ENCODE results near the gene ZYX. TPM values are rescaled to one million over a fixed set of nuclear protein-coding genes. Genes with fewer than 3 reads are reported as not detected.

Gene ZYX
- total RNA-seq, 1 experiment from 2014 or later = 148 TPM

Small RNA genes lying within 50 kb of the gene (small RNA-seq; reads per million reads assigned to genes)
- 0.29 reads per million for gene MIR6892

Other genes with a start within 250 kb of the ZYX start
- not detected in 2 replicates for gene PIP, start 249.3 kb upstream of the ZYX start, total RNA-seq (2014; rRNA removed; shearing (Covaris generic))
- gene TAS2R39, start 197.9 kb upstream of the ZYX start, total RNA-seq (2014; rRNA removed; shearing (Covaris generic)) = not detected in 2 replicates
- not detected in 2 replicates for gene TAS2R40, start 159.3 kb upstream of the ZYX start, total RNA-seq (2014; rRNA removed; shearing (Covaris generic))
- gene GSTK1, start 117.9 kb upstream of the ZYX start, total RNA-seq (2014; rRNA removed; shearing (Covaris generic)) = 298 and 301 TPM in 2 replicates
- gene TMEM139, start 96.4 kb upstream of the ZYX start, total RNA-seq (2014; rRNA removed; shearing (Covaris generic)) = 53.9 and 79.7 TPM in 2 replicates
- 26.6 and 27.7 TPM in 2 replicates for gene CASP2, start 93.0 kb upstream of the ZYX start, total RNA-seq (2014; rRNA removed; shearing (Covaris generic))
- 2.8 and 3.0 TPM in 2 replicates for gene CLCN1, start 65.2 kb upstream of the ZYX start, total RNA-seq (2014; rRNA removed; shearing (Covaris generic))
- gene FAM131B, start 18.6 kb upstream of the ZYX start, total RNA-seq (2014; rRNA removed; shearing (Covaris generic)) = 13.2 and 17.6 TPM in 2 replicates
- gene EPHA1, start 27.5 kb downstream of the ZYX start, total RNA-seq (2014; rRNA removed; shearing (Covaris generic)) = 54.3 and 65.6 TPM in 2 replicates
- not detected in 2 replicates for gene TAS2R60, start 62.1 kb downstream of the ZYX start, total RNA-seq (2014; rRNA removed; shearing (Covaris generic))
- gene TAS2R41, start 96.5 kb downstream of the ZYX start, total RNA-seq (2014; rRNA removed; shearing (Covaris generic)) = not detected in 2 replicates
- 0.51 and 1.4 TPM in 2 replicates for gene CTAGE15, start 190.5 kb downstream of the ZYX start, total RNA-seq (2014; rRNA removed; shearing (Covaris generic))
- 0.65 and 0.71 TPM in 2 replicates for gene TCAF2, start 239.6 kb downstream of the ZYX start, total RNA-seq (2014; rRNA removed; shearing (Covaris generic))

Measured in HT-29 (cell line).